Measurements from ENCODE around the gene RNF212B. TPM values are rescaled to one million over a fixed set of nuclear protein-coding genes. Genes with fewer than 3 reads are reported as not detected.

Gene RNF212B
- total and polyA plus RNA-seq, 2 of the 13 experiments (the other 11 are each of a cell fraction or from before 2014, with no cell fraction given) = 0.05 TPM; not detected in 1

- H3K4me3 ChIP-seq (replicated peaks in 1 of 3; ENCODE audit: insufficient read depth in 1 of 3, low read depth in 2 of 3, low read length in 3 of 3) = no peak overlapping the region
- peaks cover 20% of the 10 kb centered on the region for H3K4me1 ChIP-seq (ENCODE audit: insufficient read depth, low read length)
- WGBS (ENCODE audit: low lambda C conversion rate) = 53% methylated on average over 7 of the region's 7 CpGs
- ATAC-seq (no peak), DNase-seq (ENCODE audit: low spot score) (no peak), FAIRE-seq (no peak)
- ChIA-PET POLR2A (no interaction called here), CTCF (ENCODE audit: low intra/inter-chr PET ratio, low total read pairs) (no interaction called here)
- no peak overlapping the region for H3K27ac ChIP-seq (ENCODE audit: extremely low read length, insufficient read depth, low read length)
- H3K4me2 ChIP-seq (ENCODE audit: low read depth, low read length) = no peak overlapping the region
- H2AFZ ChIP-seq (ENCODE audit: low read length) = no peak overlapping the region
- no peaks in the 10 kb centered on the region for H3K79me2 ChIP-seq (ENCODE audit: insufficient read depth, low read length)
- no peaks in the 10 kb centered on the region for H3K36me3 ChIP-seq (replicated peaks in 1 of 2; ENCODE audit: control insufficient read depth in 1 of 2, insufficient read depth in 2 of 2, low read length in 2 of 2)
- intact Hi-C loops (cut with micrococcal nuclease; ENCODE audit: unreplicated experiment) = no loop called here
- BruUV-seq (replicated peaks) = no TSS peak
- H4K20me1 ChIP-seq (ENCODE audit: insufficient read depth, low read length) = no peaks in the 10 kb centered on the region
- H3K9ac ChIP-seq (ENCODE audit: insufficient read depth, low read depth, low read length) = no peak overlapping the region
- H3K27me3 ChIP-seq (ENCODE audit: control insufficient read depth in 1 of 2, insufficient read depth in 2 of 2, low read length in 2 of 2) = no peaks in the 10 kb centered on the region
- in situ Hi-C loops (cut with HindIII; ENCODE audit: extremely low pct_ligation_motif_present, low pct_unique_long_range_greater_than_20kb) = no loop called here
- H3K9me3 ChIP-seq (ENCODE audit: low read length) = no peaks in the 10 kb centered on the region
- TF ChIP-seq ZNF121 (CRISPR knock-in tag; IDR thresholded peaks at IDR 0.05) (no peak), EP300 (IDR thresholded peaks at IDR 0.05; ENCODE audit: low read depth in 2 of 2, low read length in 2 of 2) (no peak), EP300 (CRISPR knock-in tag; IDR thresholded peaks at IDR 0.05; ENCODE audit: borderline replicate concordance) (no peak), ZNF530 (CRISPR knock-in tag; IDR thresholded peaks at IDR 0.05; ENCODE audit: low read depth) (no peak), LRRFIP1 (CRISPR knock-in tag; conservative IDR thresholded peaks at IDR 0.05) (no peak), SYNCRIP (IDR thresholded peaks at IDR 0.05; ENCODE audit: insufficient read depth, low read depth, low read length) (no peak), ZNF12 (CRISPR knock-in tag; IDR thresholded peaks at IDR 0.05) (no peak), ZNF747 (CRISPR knock-in tag; IDR thresholded peaks at IDR 0.05; ENCODE audit: borderline replicate concordance) (no peak), MTF1 (CRISPR knock-in tag; IDR thresholded peaks at IDR 0.05) (no peak), FOXJ3 (CRISPR knock-in tag; IDR thresholded peaks at IDR 0.05; ENCODE audit: borderline replicate concordance) (no peak), SP2 (CRISPR knock-in tag; IDR thresholded peaks at IDR 0.05) (no peak), PBX3 (CRISPR knock-in tag; IDR thresholded peaks at IDR 0.05; ENCODE audit: borderline replicate concordance) (no peak), NR3C1 (CRISPR knock-in tag; IDR thresholded peaks at IDR 0.05) (no peak), TFE3 (CRISPR knock-in tag; IDR thresholded peaks at IDR 0.05) (no peak), PRMT3 (CRISPR knock-in tag; IDR thresholded peaks at IDR 0.05; ENCODE audit: borderline replicate concordance, low read depth) (no peak), ZNF512 (CRISPR knock-in tag; IDR thresholded peaks at IDR 0.05) (no peak), TEF (CRISPR knock-in tag; IDR thresholded peaks at IDR 0.05) (no peak), ZBTB1 (CRISPR knock-in tag; IDR thresholded peaks at IDR 0.05; ENCODE audit: borderline replicate concordance) (no peak), NFYC (CRISPR knock-in tag; IDR thresholded peaks at IDR 0.05) (no peak)
These were observed 10.9 kb downstream of the RNF212B start for GRCh38 chr14:23248601-23249000.

Measured in HepG2 (cell line).